Gastroesophageal sphincter (tissue), 3 donors: ENCODE results near the gene ZNF565.

Source experiments
- CTCF ChIP-seq, 4 experiments: fragments of 200-600 bp in 2 of 4; fragments of 450-650 bp in 2 of 4; sonication (generic) in 1 of 4; IDR thresholded peaks; one replicate each; pipeline ENCODE4 v1.5.1; 2017 to 2019; ENCODE audit warnings: antibody characterized with exemption in 4 of 4, mild to moderate bottlenecking in 2 of 4, moderate library complexity in 2 of 4
- POLR2A ChIP-seq, 2 donors: fragments of 450-650 bp; IDR thresholded peaks; one replicate each; pipeline ENCODE4 v1.6.1; 2017; ENCODE audit warnings: antibody characterized with exemption in 2 of 2, mild to moderate bottlenecking in 2 of 2, moderate library complexity in 1 of 2

GRCh38 chr19:36252047-36252446, 37.6 kb upstream of the ZNF565 start:
- TF ChIP-seq CTCF (IDR thresholded peaks at IDR 0.05) (no peak), POLR2A (IDR thresholded peaks at IDR 0.05) (no peak)
